ENCODE results near the gene VWA5A.

DNA sequence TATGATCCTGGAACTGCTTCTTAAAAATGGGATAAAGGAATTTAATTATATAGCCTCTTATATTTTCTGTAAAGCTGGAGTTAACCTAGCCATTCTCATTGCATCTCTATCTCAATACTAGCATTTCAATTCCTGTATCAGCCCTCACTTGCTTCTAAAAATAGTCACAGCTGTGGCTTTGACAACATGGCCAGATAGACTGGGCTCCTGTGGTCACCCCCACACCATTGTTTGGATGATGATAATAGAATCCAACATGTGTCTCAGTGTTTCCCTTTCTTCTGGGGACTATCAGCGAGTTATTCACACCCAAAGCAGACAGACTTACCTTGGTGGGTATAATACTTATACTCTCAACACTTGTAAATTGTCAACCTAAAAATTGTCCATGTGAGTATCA, 6.9 kb downstream of the VWA5A start:
- TF ChIP-seq POLR2A (IDR thresholded peaks at IDR 0.05) (no peak), CTCF (IDR thresholded peaks at IDR 0.05) (no peak)

Data from uterus (tissue), 2 donors.